HCT116 (cell line): Measurements from ENCODE around the gene UCN. TPM values are rescaled to one million over a fixed set of nuclear protein-coding genes. Genes with fewer than 3 reads are reported as not detected.
"Not testable (repeated sequence)": the region's sequence is repeated elsewhere in the genome, so short reads cannot be mapped to it uniquely, and the experiment has no call there.

Source experiments
- ATAC-seq: fragments of 200-7000 bp; cut with Tn5 transposase; 2 replicates; pipeline ENCODE4 v1.9.1; 2020; ENCODE audit warnings: mild to moderate bottlenecking, moderate library complexity
- BruUV-seq: library from RNA; stranded (reverse); fragments of 400-500 nt; replicated peaks from 2 replicates; lab custom pipeline; 2021; lab: Mats Ljungman, UMichigan
- CTCF ChIA-PET: fragments of 300-600 bp; sonication (Branson Sonifier 250); formaldehyde crosslinking; loops from one replicate; lab custom pipeline; 2021; ENCODE audit warnings: antibody characterized with exemption; lab: Charles Lee
- POLR2A ChIA-PET: fragments of 300-600, 350-600 bp; sonication (Branson Sonifier 250); formaldehyde crosslinking; loops from one replicate; lab custom pipeline; 2021; ENCODE audit warnings: antibody characterized with exemption; lab: Charles Lee
- RAD21 ChIA-PET, 2 experiments: fragments of 300-600 bp; sonication (Branson Sonifier 250); formaldehyde crosslinking; loops; one replicate each; lab custom pipeline; 2023; ENCODE audit warnings: low total read pairs in 2 of 2; ENCODE audit not compliant: uncharacterized antibody in 2 of 2, unreplicated experiment in 2 of 2, low non-redundant PET in 1 of 2; lab: Charles Lee
- DNase-seq: peaks from one replicate; pipeline ENCODE4 v3.0.0-alpha.2; 2010; ENCODE audit warnings: low read depth, low spot score
- H2AFZ ChIP-seq: fragments of 200-600 bp; shearing (Covaris generic), sonication (generic); 2 replicates; pipeline ENCODE4 v1.6.1; 2017; ENCODE audit warnings: low read depth, mixed run types, mixed read lengths, antibody characterized with exemption, low read length; ENCODE audit not compliant: poor library complexity, severe bottlenecking
- H3K27ac ChIP-seq: 2 replicates; pipeline ENCODE4 v1.5.1; 2012; ENCODE audit warnings: low read depth, low read length
- H3K27me3 ChIP-seq: fragments of 200-600 bp; sonication (generic); 2 replicates; pipeline ENCODE4 v1.6.1; 2016; ENCODE audit warnings: mixed run types, low read length, mixed read lengths; ENCODE audit not compliant: insufficient read depth
- H3K36me3 ChIP-seq, 2 experiments: fragments of 200-500 bp in 1 of 2; fragments of 200-600 bp in 1 of 2; sonication (Bioruptor generic) in 1 of 2; sonication (generic) in 1 of 2; 2 replicates each; pipeline versions ENCODE4 v1.5.1 to v1.6.1; 2014 to 2016; ENCODE audit warnings: low read length in 2 of 2, inconsistent platforms in 1 of 2, mixed read lengths in 1 of 2, mixed run types in 1 of 2; ENCODE audit not compliant: insufficient read depth in 2 of 2, control insufficient read depth in 1 of 2
- H3K4me1 ChIP-seq, 2 experiments: fragments of 200-600 bp in 1 of 2; sonication (generic) in 1 of 2; 2 replicates each; pipeline versions ENCODE4 v1.5.1 to v1.6.1; 2012 to 2017; ENCODE audit warnings: low read length in 2 of 2, inconsistent platforms in 1 of 2, mild to moderate bottlenecking in 1 of 2, mixed read lengths in 1 of 2, mixed run types in 1 of 2, moderate library complexity in 1 of 2; ENCODE audit not compliant: insufficient read depth in 2 of 2, control insufficient read depth in 1 of 2
- H3K4me2 ChIP-seq: fragments of 200-600 bp; sonication (generic); 2 replicates; pipeline ENCODE4 v1.6.1; 2017; ENCODE audit warnings: mixed run types, low read length, mixed read lengths
- H3K4me3 ChIP-seq, 2 experiments: fragments of 200-600 bp in 1 of 2; sonication (generic) in 1 of 2; replicated peaks in 1 of 2; 2 replicates each; pipeline ENCODE4 v1.5.1; 2011 to 2016; ENCODE audit warnings: low read length in 2 of 2, control low read depth in 1 of 2, low read depth in 1 of 2, mild to moderate bottlenecking in 1 of 2, mixed read lengths in 1 of 2, mixed run types in 1 of 2
- H3K79me2 ChIP-seq: fragments of 200-600 bp; sonication (generic); 2 replicates; pipeline ENCODE4 v1.6.1; 2017; ENCODE audit warnings: mild to moderate bottlenecking, mixed run types, low read length, moderate library complexity, mixed read lengths; ENCODE audit not compliant: insufficient read depth
- H3K9ac ChIP-seq: fragments of 200-600 bp; sonication (generic); 2 replicates; pipeline ENCODE4 v1.6.1; 2016; ENCODE audit warnings: low read length, mixed read lengths
- H3K9me2 ChIP-seq: fragments of 200-600 bp; sonication (generic), shearing (Covaris generic); 2 replicates; pipeline ENCODE4 v1.6.1; 2017; ENCODE audit warnings: mixed run types, mild to moderate bottlenecking, moderate library complexity; ENCODE audit not compliant: insufficient read depth
- H3K9me3 ChIP-seq, 2 experiments: fragments of 200-500 bp in 1 of 2; fragments of 200-600 bp in 1 of 2; sonication (Bioruptor generic) in 1 of 2; sonication (generic) in 1 of 2; 2 replicates each; pipeline ENCODE4 v1.6.1; 2014 to 2017; ENCODE audit warnings: low read length in 2 of 2, mixed read lengths in 2 of 2, inconsistent platforms in 1 of 2, low read depth in 1 of 2, mild to moderate bottlenecking in 1 of 2, mixed run types in 1 of 2, moderate library complexity in 1 of 2; ENCODE audit not compliant: control insufficient read depth in 1 of 2, insufficient read depth in 1 of 2
- H4K20me1 ChIP-seq: fragments of 200-600 bp; sonication (generic), shearing (Covaris generic); 2 replicates; pipeline ENCODE4 v1.6.1; 2017; ENCODE audit warnings: mixed run types, mild to moderate bottlenecking, moderate library complexity; ENCODE audit not compliant: insufficient read depth
- CEBPB ChIP-seq: IDR thresholded peaks from 2 replicates; pipeline ENCODE4 v1.6.1; 2012; ENCODE audit warnings: low read depth
- EGR1 ChIP-seq: IDR thresholded peaks from 2 replicates; pipeline ENCODE4 v1.6.1; 2012; ENCODE audit warnings: low read depth
- ELF1 ChIP-seq: IDR thresholded peaks from 2 replicates; pipeline ENCODE4 v1.6.1; 2012; ENCODE audit warnings: low read depth, borderline replicate concordance
- JUND ChIP-seq: IDR thresholded peaks from 2 replicates; pipeline ENCODE4 v1.6.1; 2012
- POLR2A ChIP-seq: IDR thresholded peaks from 2 replicates; pipeline ENCODE4 v1.7.0; 2011; ENCODE audit warnings: borderline replicate concordance; ENCODE audit not compliant: insufficient read depth, insufficient read length; ENCODE audit errors: extremely low read depth
- POLR2AphosphoS5 ChIP-seq: IDR thresholded peaks from 2 replicates; pipeline ENCODE4 v1.6.1; 2011; ENCODE audit warnings: mild to moderate bottlenecking, low read depth, low read length, moderate library complexity
- RAD21 ChIP-seq: IDR thresholded peaks from 2 replicates; pipeline ENCODE4 v1.6.1; 2012; ENCODE audit warnings: low read depth, mild to moderate bottlenecking
- REST ChIP-seq: IDR thresholded peaks from 2 replicates; pipeline ENCODE4 v1.6.1; 2012; ENCODE audit warnings: low read depth
- SRF ChIP-seq: IDR thresholded peaks from 2 replicates; pipeline ENCODE4 v1.6.1; 2012; ENCODE audit warnings: low read depth
- TCF7L2 ChIP-seq: IDR thresholded peaks from 2 replicates; pipeline ENCODE4 v1.7.0; 2011; ENCODE audit warnings: borderline replicate concordance, inconsistent platforms; ENCODE audit not compliant: insufficient read depth, insufficient read length; ENCODE audit errors: extremely low read depth
- ZNF274 ChIP-seq: fragments of 200-500 bp; sonication (Bioruptor generic); IDR thresholded peaks from 2 replicates; pipeline ENCODE4 v1.6.1; 2014; ENCODE audit warnings: mild to moderate bottlenecking, low read depth, low read length, inconsistent platforms
- intact Hi-C: fragments of 100-400 bp; cut with micrococcal nuclease; formaldehyde crosslinking; loops from 2 replicates; pipeline ENCODE4 v1.10.0; 2022
- total RNA-seq: library from RNA; stranded (reverse); gene quantifications from one replicate; pipeline ENCODE4 v1.2.1, GENCODE V29; 2021; ENCODE audit not compliant: unreplicated experiment

The UCN gene
- total RNA-seq, 1 experiment from 2014 or later: 8.0 TPM

- intact Hi-C loops: no loop called here
- Histone ChIP-seq H3K9ac (no peak overlapping the region), H3K27ac (no peak overlapping the region), H3K36me3 (no peaks in the 10 kb centered on the region), H3K4me2 (no peak overlapping the region), H3K9me3 (no peaks in the 10 kb centered on the region), H4K20me1 (no peaks in the 10 kb centered on the region)
- ChIA-PET RAD21 (no interaction called here), POLR2A (no interaction called here), CTCF (interaction anchor here (1.1 to 4.1 kb wide), 2 partner anchors 10 to 33 kb away, joined by 3 to 19 read pairs; no protein-coding TSS in a partner anchor)
- no peak for ATAC-seq
- DNase-seq: no peak
- TF ChIP-seq POLR2AphosphoS5: no peak
- no peak for TF ChIP-seq SRF
- no peak for TF ChIP-seq TCF7L2
- TF ChIP-seq ZNF274: no peak
- no peak for TF ChIP-seq CEBPB
- TF ChIP-seq RAD21: no peak
- TF ChIP-seq JUND: no peak
- no peak for TF ChIP-seq ELF1
- TF ChIP-seq EGR1: no peak
- TF ChIP-seq POLR2A: no peak
- no peak for TF ChIP-seq REST
- TF ChIP-seq, all 23 proteins: peak for 0
- BruUV-seq: no TSS peak
- no peaks in the 10 kb centered on the region for H3K79me2 ChIP-seq
- no peak overlapping the region for H3K4me3 ChIP-seq
- H3K4me1 ChIP-seq: peaks cover 5 to 7% of the 10 kb centered on the region in 2 experiments; a peak in 3 of 4 replicates
- H3K9me2 ChIP-seq: no peaks in the 10 kb centered on the region
- no peak overlapping the region for H2AFZ ChIP-seq
- H3K27me3 ChIP-seq: no peaks in the 10 kb centered on the region
Observed at GRCh38 chr2:27270131-27270530, 38.1 kb downstream of the UCN start.

- ChIA-PET RAD21 (interaction anchor here in 1 of 2 experiments (0.7 kb wide), 1 partner anchor 457 kb away, joined by 3 read pairs; no protein-coding TSS in a partner anchor), CTCF (interaction anchor here (4.1 kb wide), 1 partner anchor 12 kb away, joined by 19 read pairs; no protein-coding TSS in a partner anchor)
- DNase-seq, H3K9me3 ChIP-seq, H3K9ac ChIP-seq, POLR2A ChIA-PET, ATAC-seq, H3K27ac ChIP-seq, H3K9me2 ChIP-seq, H3K4me2 ChIP-seq, H2AFZ ChIP-seq, H3K27me3 ChIP-seq, H3K36me3 ChIP-seq, H4K20me1 ChIP-seq, H3K79me2 ChIP-seq, H3K4me3 ChIP-seq, BruUV-seq: not testable (repeated sequence)
- intact Hi-C loops: loop anchor here (5.0 kb wide), 1 partner anchor 34 kb away; no protein-coding TSS in a partner anchor
- H3K4me1 ChIP-seq: peaks cover 15 to 25% of the 10 kb centered on the region in 2 experiments
Observed at GRCh38 chr2:27268296-27268695, 39.9 kb downstream of the UCN start.
